ENCODE results near the gene SLC45A1. TPM values are rescaled to one million over a fixed set of nuclear protein-coding genes. Genes with fewer than 3 reads are reported as not detected.

Gene SLC45A1
- total RNA-seq, 1 donor from 2014 or later = 1.8 TPM

DNA sequence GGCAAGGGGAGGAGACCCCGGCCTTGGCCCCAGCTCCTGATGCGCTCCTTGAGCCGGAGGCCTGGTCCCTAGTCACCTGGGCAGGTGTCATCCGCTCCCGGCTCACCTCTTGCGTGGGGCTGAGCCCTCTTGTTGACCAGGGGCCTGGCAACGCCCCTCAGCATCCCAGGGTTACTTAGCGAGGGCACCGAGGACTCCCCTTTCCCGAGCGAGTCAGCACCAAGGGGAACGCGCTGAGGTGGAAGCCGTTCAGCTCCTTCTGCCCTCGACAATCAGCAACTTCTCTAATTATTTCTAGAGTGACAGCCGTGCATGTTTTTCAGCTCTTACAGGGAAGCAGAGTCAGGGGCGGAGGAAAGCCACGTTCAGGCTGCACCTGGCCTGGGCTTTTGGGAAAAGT, 522 bp downstream of the SLC45A1 start:
- H3K27ac ChIP-seq (replicated peaks) = peak overlapping the region; percentile 67
- intact Hi-C loops (cut with micrococcal nuclease) = no loop called here
- H3K9me3 ChIP-seq (replicated peaks) = no peaks in the 10 kb centered on the region
- no peak for DNase-seq
- H3K36me3 ChIP-seq = no peaks in the 10 kb centered on the region
- H3K4me3 ChIP-seq = peak overlapping the region; percentile 85
- TF ChIP-seq, protein P1, sequence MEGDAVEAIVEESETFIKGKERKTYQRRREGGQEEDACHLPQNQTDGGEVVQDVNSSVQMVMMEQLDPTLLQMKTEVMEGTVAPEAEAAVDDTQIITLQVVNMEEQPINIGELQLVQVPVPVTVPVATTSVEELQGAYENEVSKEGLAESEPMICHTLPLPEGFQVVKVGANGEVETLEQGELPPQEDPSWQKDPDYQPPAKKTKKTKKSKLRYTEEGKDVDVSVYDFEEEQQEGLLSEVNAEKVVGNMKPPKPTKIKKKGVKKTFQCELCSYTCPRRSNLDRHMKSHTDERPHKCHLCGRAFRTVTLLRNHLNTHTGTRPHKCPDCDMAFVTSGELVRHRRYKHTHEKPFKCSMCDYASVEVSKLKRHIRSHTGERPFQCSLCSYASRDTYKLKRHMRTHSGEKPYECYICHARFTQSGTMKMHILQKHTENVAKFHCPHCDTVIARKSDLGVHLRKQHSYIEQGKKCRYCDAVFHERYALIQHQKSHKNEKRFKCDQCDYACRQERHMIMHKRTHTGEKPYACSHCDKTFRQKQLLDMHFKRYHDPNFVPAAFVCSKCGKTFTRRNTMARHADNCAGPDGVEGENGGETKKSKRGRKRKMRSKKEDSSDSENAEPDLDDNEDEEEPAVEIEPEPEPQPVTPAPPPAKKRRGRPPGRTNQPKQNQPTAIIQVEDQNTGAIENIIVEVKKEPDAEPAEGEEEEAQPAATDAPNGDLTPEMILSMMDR (IDR thresholded peaks at IDR 0.05; ENCODE audit: borderline replicate concordance) = no peak
- peaks cover 41% of the 10 kb centered on the region for H3K4me1 ChIP-seq
- no peaks in the 10 kb centered on the region for H3K27me3 ChIP-seq (ENCODE audit: low read depth)

DNA sequence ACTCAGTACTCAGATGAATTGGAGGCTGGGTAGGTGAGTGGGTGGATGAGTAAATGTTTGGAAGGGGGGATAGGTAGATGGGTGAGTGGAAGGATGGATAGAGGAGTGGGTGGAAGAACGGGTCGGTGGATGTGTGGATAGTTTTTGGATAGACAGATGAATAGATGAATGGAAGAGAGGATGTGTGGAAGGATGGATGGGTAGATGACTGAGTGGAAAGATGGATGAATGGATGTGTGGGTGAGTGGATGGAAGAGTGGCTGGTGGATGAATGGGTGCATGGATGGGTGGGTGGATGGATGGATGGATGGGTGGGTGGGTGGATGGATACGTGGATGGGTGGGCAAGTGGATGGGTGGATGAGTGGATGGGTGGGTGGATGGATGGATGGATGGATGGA, 3.7 kb downstream of the SLC45A1 start:
- Histone ChIP-seq H3K36me3 (peaks cover 10% of the 10 kb centered on the region), H3K27ac (replicated peaks) (no peak overlapping the region), H3K9me3 (replicated peaks) (no peaks in the 10 kb centered on the region), H3K4me1 (peaks cover 43% of the 10 kb centered on the region), H3K27me3 (ENCODE audit: low read depth) (no peaks in the 10 kb centered on the region), H3K4me3 (no peak overlapping the region)
- intact Hi-C loops (cut with micrococcal nuclease) = no loop called here
- TF ChIP-seq, protein P1 (IDR thresholded peaks at IDR 0.05; ENCODE audit: borderline replicate concordance) = no peak
- no peak for DNase-seq

GRCh38 chr1:8323706-8324105, 5.8 kb downstream of the SLC45A1 start:
- intact Hi-C loops (cut with micrococcal nuclease) = no loop called here
- H3K27me3 ChIP-seq (ENCODE audit: low read depth) = no peaks in the 10 kb centered on the region
- TF ChIP-seq, protein P1 (IDR thresholded peaks at IDR 0.05; ENCODE audit: borderline replicate concordance) = no peak
- H3K9me3 ChIP-seq (replicated peaks) = no peaks in the 10 kb centered on the region
- peaks cover 13% of the 10 kb centered on the region for H3K36me3 ChIP-seq
- peak overlapping the region; percentile 84 for H3K27ac ChIP-seq (replicated peaks)
- H3K4me1 ChIP-seq = peaks cover 28% of the 10 kb centered on the region
- H3K4me3 ChIP-seq = peak overlapping the region; percentile 39
- DNase-seq = peak; percentile 68

DNA sequence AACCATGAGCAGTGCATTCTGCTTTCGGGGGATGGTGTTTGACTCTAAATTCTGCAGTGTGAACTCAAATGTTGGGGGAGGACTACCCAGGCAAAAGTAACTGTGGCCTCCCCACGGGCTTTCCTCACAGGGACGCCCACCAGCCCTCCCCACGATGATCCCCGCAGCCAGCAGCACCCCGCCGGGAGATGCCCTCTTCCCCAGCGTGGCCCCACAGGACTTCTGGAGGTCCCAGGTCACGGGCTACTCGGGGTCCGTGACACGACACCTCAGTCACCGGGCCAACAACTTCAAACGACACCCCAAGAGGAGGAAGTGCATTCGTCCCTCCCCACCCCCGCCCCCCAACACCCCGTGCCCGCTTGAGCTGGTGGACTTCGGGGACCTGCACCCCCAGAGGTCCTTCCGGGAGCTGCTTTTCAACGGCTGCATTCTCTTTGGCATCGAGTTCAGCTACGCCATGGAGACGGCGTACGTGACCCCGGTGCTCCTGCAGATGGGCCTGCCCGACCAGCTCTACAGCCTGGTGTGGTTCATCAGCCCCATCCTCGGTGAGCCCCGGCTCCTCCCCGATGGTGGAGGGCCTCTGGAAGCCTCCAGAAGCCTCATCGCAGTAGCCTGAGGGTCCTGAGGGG, 6.4 kb downstream of the SLC45A1 start:
- H3K27ac ChIP-seq (replicated peaks) = peak overlapping the region; percentile 84
- TF ChIP-seq, protein P1 (IDR thresholded peaks at IDR 0.05; ENCODE audit: borderline replicate concordance) = no peak
- H3K36me3 ChIP-seq = peaks cover 13% of the 10 kb centered on the region
- H3K9me3 ChIP-seq (replicated peaks) = no peaks in the 10 kb centered on the region
- no peak for DNase-seq
- H3K27me3 ChIP-seq (ENCODE audit: low read depth) = no peaks in the 10 kb centered on the region
- intact Hi-C loops (cut with micrococcal nuclease) = no loop called here
- peaks cover 24% of the 10 kb centered on the region for H3K4me1 ChIP-seq
- peak overlapping the region; percentile 39 for H3K4me3 ChIP-seq

DNA sequence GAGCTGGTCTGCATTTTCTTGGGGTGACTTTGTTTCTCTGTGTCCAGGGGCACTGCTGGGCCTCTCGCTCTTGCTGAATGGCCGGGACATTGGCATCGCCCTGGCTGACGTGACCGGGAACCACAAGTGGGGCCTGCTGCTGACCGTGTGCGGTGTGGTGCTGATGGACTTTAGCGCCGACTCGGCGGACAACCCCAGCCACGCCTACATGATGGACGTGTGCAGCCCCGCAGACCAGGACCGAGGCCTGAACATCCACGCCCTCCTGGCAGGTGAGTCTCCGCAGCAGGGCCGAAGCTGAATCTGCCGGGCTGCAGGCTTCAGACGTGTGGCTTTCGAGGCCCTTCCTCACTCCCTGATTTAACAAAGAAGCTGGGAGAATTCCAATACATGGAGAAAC, 7.9 kb downstream of the SLC45A1 start:
- Histone ChIP-seq H3K27ac (replicated peaks) (no peak overlapping the region), H3K27me3 (ENCODE audit: low read depth) (no peaks in the 10 kb centered on the region), H3K9me3 (replicated peaks) (no peaks in the 10 kb centered on the region), H3K4me1 (peaks cover 24% of the 10 kb centered on the region), H3K4me3 (no peak overlapping the region), H3K36me3 (peaks cover 13% of the 10 kb centered on the region)
- DNase-seq = no peak
- TF ChIP-seq, protein P1 (IDR thresholded peaks at IDR 0.05; ENCODE audit: borderline replicate concordance) = no peak
- intact Hi-C loops (cut with micrococcal nuclease) = no loop called here

All from left ventricle myocardium inferior (tissue), 1 donor.